GM12875 (cell line): Measurements from ENCODE around the gene CEP152.

Experiments
- H3K4me3 ChIP-seq: one replicate; pipeline ENCODE4 v1.5.1; 2011; ENCODE audit warnings: low read depth, low read length, control low read depth
- CTCF ChIP-seq: IDR thresholded peaks from 2 replicates; pipeline ENCODE4 v1.5.1; 2011; ENCODE audit warnings: low read depth, mild to moderate bottlenecking, control low read depth, inconsistent platforms, low read length, moderate library complexity, borderline replicate concordance; ENCODE audit not compliant: insufficient read depth

Gene CEP152

GRCh38 chr15:48784756-48785155, 26.1 kb downstream of the CEP152 start:
- H3K4me3 ChIP-seq, result no peak overlapping the region
- TF ChIP-seq CTCF, result no peak

GRCh38 chr15:48782911-48783310, 28.0 kb downstream of the CEP152 start:
- TF ChIP-seq CTCF, result no peak
- no peak overlapping the region for H3K4me3 ChIP-seq

GRCh38 chr15:48781481-48782081, 29.3 kb downstream of the CEP152 start:
- no peak overlapping the region for H3K4me3 ChIP-seq
- TF ChIP-seq CTCF, result no peak

- H3K4me3 ChIP-seq, result no peak overlapping the region
- no peak for TF ChIP-seq CTCF
These were observed 29.9 kb downstream of the CEP152 start for GRCh38 chr15:48781017-48781416.

GRCh38 chr15:48778331-48778730, 32.5 kb downstream of the CEP152 start:
- H3K4me3 ChIP-seq, result no peak overlapping the region
- TF ChIP-seq CTCF, result no peak

GRCh38 chr15:48777645-48778330, 33.1 kb downstream of the CEP152 start:
- H3K4me3 ChIP-seq, result no peak overlapping the region
- no peak for TF ChIP-seq CTCF

- no peak for TF ChIP-seq CTCF
- H3K4me3 ChIP-seq, result no peak overlapping the region
These were observed 35.3 kb downstream of the CEP152 start for GRCh38 chr15:48775546-48775945.
